ENCODE results near the gene HS3ST3A1. TPM values are rescaled to one million over a fixed set of nuclear protein-coding genes. Genes with fewer than 3 reads are reported as not detected.

Gene HS3ST3A1
- polyA plus RNA-seq, 3 donors from 2014 or later: 1.8 to 2.1 (median 1.8) TPM

DNA sequence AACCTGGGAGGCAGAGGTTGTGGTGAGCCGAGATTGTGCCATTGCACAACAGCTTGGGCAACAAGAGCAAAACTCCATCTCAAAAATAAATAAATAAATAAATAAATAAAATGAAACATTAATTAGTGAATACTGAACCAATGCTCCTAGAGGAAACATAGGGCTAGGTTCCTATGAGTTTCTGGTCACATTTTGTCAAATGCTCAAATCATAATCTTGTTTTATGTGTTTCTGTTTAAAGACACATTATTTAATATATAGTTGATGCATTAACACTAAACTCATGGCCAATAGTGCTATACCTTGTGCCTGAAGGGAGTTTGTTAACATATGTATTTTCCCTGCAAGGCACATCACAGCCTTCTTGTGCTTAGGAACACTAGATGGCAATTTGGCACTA lies 66.8 kb downstream of the HS3ST3A1 start:
- no peak for DNase-seq
- Mint-ChIP-seq H3K4me1 (no peaks in the 10 kb centered on the region), H3K27me3 (ENCODE audit: low read depth in 3 of 3) (peaks cover 2 to 7% (median 2%) of the 10 kb centered on the region in 3 donors), H3K9me3 (peaks cover 0 to 1% (median 0%) of the 10 kb centered on the region in 6 donors), H3K27ac (no peak overlapping the region), H3K4me3 (no peak overlapping the region), H3K36me3 (no peaks in the 10 kb centered on the region)

DNA sequence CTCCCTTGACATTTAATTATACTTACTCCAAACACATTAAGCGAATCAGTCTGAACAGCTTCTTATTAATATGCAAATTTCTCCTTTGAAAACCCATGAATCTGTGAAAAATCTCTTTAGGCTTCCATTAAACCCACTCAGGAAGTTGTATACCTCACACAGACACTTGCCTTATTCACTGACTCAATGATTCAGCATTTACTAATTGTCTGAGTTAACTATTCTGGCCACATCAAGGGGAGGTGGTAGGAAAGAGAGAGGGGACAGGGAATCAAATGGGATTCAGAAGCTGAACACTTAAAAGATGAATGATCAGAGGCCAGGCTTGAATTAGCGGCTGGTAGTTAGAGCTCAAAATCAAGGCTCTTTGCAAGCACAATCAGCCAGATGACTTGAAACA lies 70.0 kb downstream of the HS3ST3A1 start:
- Mint-ChIP-seq H3K36me3 (no peaks in the 10 kb centered on the region), H3K27ac (no peak overlapping the region), H3K4me3 (no peak overlapping the region), H3K27me3 (ENCODE audit: low read depth in 3 of 3) (peaks cover 2 to 3% (median 3%) of the 10 kb centered on the region in 3 donors), H3K4me1 (no peaks in the 10 kb centered on the region), H3K9me3 (peaks cover 0 to 1% (median 0%) of the 10 kb centered on the region in 6 donors)
- DNase-seq: no peak

DNA sequence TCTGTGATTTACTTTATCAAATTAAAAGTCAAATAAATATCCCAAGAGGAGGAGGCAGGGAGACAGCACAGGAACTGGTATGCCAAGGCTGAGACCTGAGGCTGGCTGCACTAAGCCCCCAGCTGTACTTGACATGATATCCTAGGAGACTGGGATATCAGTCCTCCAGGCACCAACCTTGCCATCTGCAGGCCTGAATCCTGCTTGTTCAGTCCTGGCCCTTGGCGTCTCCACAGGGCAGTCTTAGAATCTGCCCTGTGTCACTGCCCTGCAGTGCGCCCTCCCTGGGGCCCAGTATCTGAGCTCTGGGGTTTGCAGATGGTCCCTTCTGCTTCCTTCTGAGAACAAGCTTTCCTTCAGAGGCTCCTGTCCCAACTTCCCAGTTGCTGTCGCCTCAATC lies 75.9 kb downstream of the HS3ST3A1 start:
- Mint-ChIP-seq H3K9me3 (no peaks in the 10 kb centered on the region), H3K27me3 (ENCODE audit: low read depth in 3 of 3) (peaks cover 0 to 6% (median 2%) of the 10 kb centered on the region in 3 donors), H3K4me3 (no peak overlapping the region), H3K4me1 (no peaks in the 10 kb centered on the region), H3K27ac (no peak overlapping the region), H3K36me3 (no peaks in the 10 kb centered on the region)
- DNase-seq: no peak

DNA sequence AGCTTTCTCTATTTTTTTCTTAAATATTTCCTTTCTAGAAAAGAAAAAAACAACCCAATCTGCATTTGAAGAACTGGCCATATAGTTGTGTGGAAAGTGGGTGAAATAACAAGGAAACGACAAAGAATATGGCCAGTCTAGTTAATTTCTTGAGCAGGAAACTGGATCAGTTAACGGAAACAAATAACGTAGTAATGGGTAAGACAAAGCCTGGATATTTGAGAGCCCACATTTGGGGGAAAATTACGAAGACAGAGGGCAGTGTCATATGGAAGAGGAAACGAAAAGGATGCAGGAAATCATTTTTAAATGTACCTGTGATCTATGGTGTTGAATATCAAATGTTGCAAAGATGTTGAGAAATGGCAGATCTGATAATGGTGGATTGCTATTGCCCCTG lies 78.6 kb downstream of the HS3ST3A1 start:
- Mint-ChIP-seq H3K36me3 (no peaks in the 10 kb centered on the region), H3K4me3 (no peak overlapping the region), H3K9me3 (no peaks in the 10 kb centered on the region), H3K27me3 (ENCODE audit: low read depth in 3 of 3) (peaks cover 0 to 8% (median 0%) of the 10 kb centered on the region in 3 donors), H3K27ac (no peak overlapping the region), H3K4me1 (no peaks in the 10 kb centered on the region)
- no peak for DNase-seq

DNA sequence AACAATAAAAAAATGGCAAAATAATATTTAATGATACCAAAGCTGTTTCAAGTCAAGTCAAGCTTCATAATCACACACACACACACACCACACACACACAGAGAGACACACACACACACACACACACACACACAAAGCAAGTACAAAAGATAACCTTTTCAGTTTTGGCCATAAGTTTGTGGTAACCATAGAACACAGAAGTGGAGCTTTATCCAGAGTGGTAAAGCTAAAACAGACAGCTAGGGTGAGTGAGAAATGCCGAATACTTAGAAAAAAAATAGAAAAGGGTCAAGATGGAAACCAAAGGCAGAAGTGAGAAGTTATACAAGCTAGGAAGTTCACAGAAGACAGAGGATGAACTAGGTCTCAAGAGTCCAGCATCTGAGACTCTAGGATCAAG lies 79.0 kb downstream of the HS3ST3A1 start:
- peaks cover 0 to 5% (median 0%) of the 10 kb centered on the region in 3 donors for H3K27me3 Mint-ChIP-seq (ENCODE audit: low read depth in 3 of 3)
- no peaks in the 10 kb centered on the region for H3K4me1 Mint-ChIP-seq
- H3K36me3 Mint-ChIP-seq: no peaks in the 10 kb centered on the region
- no peak overlapping the region for H3K4me3 Mint-ChIP-seq
- no peaks in the 10 kb centered on the region for H3K9me3 Mint-ChIP-seq
- DNase-seq: no peak
- no peak overlapping the region for H3K27ac Mint-ChIP-seq

DNA sequence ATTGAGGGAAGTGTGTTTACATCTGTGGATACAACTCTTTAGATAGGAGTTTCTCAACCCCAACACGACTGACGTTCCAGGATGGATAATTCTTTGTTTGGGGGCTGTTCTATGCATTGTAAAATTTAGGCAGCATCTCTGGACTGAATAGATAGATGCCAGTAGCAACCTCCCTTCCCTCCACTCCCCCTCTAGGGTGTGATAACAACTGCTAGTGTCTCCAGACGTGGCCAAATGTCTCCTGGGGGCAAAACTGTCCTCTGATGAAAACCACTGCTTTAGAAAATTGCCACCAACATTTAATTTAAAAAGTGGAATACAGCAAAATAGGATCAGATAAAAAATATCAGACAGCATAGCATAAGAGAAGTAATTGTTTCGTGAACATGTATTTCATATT lies 79.9 kb downstream of the HS3ST3A1 start:
- no peaks in the 10 kb centered on the region for H3K36me3 Mint-ChIP-seq
- H3K27me3 Mint-ChIP-seq (ENCODE audit: low read depth in 3 of 3): peaks cover 0 to 5% (median 0%) of the 10 kb centered on the region in 3 donors
- H3K4me3 Mint-ChIP-seq: no peak overlapping the region
- H3K27ac Mint-ChIP-seq: no peak overlapping the region
- H3K9me3 Mint-ChIP-seq: no peaks in the 10 kb centered on the region
- no peak for DNase-seq
- H3K4me1 Mint-ChIP-seq: no peaks in the 10 kb centered on the region

DNA sequence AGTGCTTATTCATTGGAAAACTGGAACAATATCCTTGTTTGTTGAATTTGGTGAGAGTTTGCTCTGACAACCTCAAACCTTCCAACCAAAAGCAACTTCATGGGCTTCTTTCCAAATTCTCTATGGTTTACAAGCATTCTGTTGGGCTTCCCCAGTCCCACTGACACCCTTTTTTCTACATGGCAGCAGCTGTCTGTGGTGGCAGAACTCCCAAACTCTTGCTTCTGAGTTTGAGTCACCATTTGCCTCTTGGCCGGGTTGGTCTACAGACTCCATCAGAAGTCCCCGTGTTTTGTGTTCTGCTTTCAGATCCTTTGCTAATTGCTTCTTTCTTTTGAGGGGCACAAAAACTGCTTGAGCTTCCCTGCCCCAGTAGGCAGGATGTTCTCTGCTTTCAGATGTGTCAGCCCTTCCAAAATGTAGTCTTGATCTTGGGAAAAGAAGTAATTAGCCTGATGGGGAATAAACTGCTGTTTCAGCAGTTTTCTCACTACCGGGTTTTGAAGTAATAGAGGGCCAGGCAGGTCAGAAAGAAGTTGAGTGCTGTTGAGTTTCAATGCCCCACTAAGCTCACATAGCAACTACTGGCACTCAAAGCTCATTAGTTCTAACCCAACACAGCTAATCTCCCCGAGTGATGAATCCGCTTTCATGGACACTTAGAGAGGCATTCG lies 80.7 kb downstream of the HS3ST3A1 start:
- Mint-ChIP-seq H3K4me3 (no peak overlapping the region), H3K4me1 (no peaks in the 10 kb centered on the region), H3K9me3 (no peaks in the 10 kb centered on the region), H3K27ac (no peak overlapping the region), H3K27me3 (ENCODE audit: low read depth in 3 of 3) (peaks cover 0 to 5% (median 0%) of the 10 kb centered on the region in 3 donors), H3K36me3 (no peaks in the 10 kb centered on the region)
- no peak for DNase-seq

DNA sequence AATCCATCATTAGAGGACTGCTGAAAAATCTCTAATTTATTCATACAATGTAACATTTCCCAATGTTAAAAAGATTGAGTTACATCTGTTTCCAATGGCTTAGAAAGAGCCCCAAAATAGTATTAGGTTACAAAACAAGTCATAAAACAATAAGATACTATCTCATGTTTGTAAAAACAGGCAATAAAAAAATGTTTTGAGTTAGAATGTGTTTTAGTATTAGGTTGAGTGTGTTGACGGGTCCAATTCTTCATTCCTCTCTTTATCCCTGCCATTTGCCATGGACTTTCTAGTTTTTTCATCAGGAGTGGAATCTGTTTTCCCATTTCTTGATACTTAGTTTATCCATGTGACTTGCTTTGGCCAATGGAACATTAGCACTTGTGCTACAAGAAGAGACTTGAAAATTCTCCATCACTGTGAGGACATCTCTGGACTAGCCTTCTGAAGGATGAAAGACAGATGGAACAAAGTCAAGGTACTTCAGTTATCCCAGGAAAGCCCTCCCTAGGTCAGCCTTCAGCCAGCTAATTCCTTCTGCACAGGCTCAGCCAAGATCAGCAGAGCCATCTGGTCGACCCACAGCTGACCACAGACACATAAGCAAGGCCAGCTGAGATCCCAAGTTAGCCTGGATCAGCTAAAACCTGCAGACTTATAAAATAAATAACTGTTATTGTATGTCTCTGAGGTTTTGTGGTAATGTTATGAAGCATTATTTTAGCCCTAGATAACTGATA lies 83.3 kb downstream of the HS3ST3A1 start:
- no peak for DNase-seq
- no peak overlapping the region for H3K4me3 Mint-ChIP-seq
- H3K4me1 Mint-ChIP-seq: no peaks in the 10 kb centered on the region
- H3K27ac Mint-ChIP-seq: no peak overlapping the region
- H3K9me3 Mint-ChIP-seq: no peaks in the 10 kb centered on the region
- no peaks in the 10 kb centered on the region for H3K36me3 Mint-ChIP-seq
- peaks cover 0 to 5% (median 3%) of the 10 kb centered on the region in 3 donors for H3K27me3 Mint-ChIP-seq (ENCODE audit: low read depth in 3 of 3)

DNA sequence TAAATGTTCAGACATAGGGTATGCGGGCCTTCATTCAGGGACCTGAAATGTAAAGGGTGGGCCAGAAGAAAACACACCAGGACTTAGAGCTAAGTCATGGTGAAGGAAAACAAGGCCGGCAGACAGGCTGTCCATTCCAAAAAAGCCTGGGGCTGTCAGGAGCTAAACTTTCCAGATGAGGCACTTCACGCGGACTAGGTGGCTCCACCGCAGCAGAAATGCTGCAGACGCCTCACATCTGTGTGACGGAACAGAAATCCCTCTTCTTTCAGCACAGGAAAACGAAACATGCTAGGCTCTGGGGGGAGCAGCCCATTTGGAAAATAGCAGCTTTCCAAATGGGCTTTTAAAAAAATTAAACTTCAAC lies 88.7 kb downstream of the HS3ST3A1 start:
- no peak for DNase-seq
- Mint-ChIP-seq H3K4me1 (peaks cover 2 to 7% of the 10 kb centered on the region in 2 donors), H3K27me3 (ENCODE audit: low read depth in 3 of 3) (peaks cover 2 to 6% (median 5%) of the 10 kb centered on the region in 3 donors), H3K36me3 (no peaks in the 10 kb centered on the region), H3K27ac (no peak overlapping the region), H3K9me3 (no peaks in the 10 kb centered on the region), H3K4me3 (no peak overlapping the region)

DNA sequence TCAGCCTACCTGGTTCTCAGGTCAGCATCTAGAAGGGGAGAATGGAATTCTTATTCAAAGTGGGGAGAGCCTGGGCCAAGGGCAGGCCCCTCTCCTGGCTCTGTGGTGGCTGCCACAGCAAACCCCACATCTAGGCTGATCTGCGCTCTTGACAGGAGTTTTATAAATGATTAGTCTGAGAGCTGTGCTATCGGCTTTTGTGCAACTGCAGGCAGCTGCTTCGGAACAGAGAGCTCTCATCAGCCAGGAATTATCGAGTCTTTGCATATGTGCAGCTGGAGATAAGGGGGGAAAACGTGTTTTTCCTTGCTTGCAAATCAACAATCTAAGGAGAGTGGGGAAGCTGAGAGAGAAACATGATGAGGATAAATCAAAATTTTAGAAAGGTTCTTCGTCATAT lies 91.7 kb downstream of the HS3ST3A1 start:
- peaks cover 2 to 7% of the 10 kb centered on the region in 2 donors for H3K4me1 Mint-ChIP-seq
- H3K27me3 Mint-ChIP-seq (ENCODE audit: low read depth in 3 of 3): peaks cover 2 to 6% (median 5%) of the 10 kb centered on the region in 3 donors
- no peak for DNase-seq
- H3K9me3 Mint-ChIP-seq: peaks cover 0 to 2% (median 0%) of the 10 kb centered on the region in 6 donors
- H3K27ac Mint-ChIP-seq: no peak overlapping the region
- H3K36me3 Mint-ChIP-seq: no peaks in the 10 kb centered on the region
- no peak overlapping the region for H3K4me3 Mint-ChIP-seq

DNA sequence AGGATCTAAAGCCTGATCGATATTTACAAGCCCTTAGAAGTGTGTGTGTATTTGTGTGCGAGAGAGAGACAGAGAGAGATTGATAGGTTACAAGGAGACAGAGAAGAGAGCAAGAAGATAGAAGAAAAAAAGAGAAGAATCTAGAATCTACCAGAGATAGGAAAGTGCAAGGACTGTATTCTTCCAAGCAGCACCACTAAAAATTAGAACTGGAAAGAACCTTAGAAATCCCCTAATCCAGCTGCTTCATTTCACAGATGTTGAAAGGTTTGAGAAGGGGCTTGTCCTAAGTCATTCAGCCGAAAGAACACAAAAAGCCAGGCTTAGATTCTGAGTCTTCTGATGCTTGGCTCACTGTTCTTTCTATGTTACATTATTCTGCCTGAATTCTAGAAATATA lies 92.2 kb downstream of the HS3ST3A1 start:
- H3K27ac Mint-ChIP-seq: no peak overlapping the region
- H3K27me3 Mint-ChIP-seq (ENCODE audit: low read depth in 3 of 3): peaks cover 2 to 8% (median 5%) of the 10 kb centered on the region in 3 donors
- no peak for DNase-seq
- H3K4me3 Mint-ChIP-seq: no peak overlapping the region
- no peaks in the 10 kb centered on the region for H3K36me3 Mint-ChIP-seq
- H3K9me3 Mint-ChIP-seq: peaks cover 0 to 2% (median 0%) of the 10 kb centered on the region in 6 donors
- H3K4me1 Mint-ChIP-seq: peaks cover 2 to 7% of the 10 kb centered on the region in 2 donors

DNA sequence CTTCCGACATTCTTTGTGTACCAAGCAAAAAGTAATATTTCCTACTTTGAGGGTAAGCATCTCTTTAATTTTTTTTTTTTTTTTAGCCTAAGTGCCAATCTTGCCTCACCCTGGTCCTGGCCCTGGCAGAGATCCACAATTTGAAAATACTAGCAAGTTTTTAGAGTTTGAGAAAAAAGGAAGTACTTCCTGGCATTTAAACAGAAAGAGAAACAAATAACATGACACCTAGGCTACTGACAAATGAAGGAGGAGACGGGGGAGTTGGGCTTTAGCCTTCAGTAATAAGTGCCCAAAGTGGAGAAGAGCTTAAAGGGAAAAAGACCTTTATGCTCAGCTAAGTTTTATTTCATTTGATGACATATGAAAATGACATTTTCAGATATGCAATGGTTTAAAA lies 92.8 kb downstream of the HS3ST3A1 start:
- peak overlapping the region in 2 of 5 donors; percentile 5 to 15 for H3K4me3 Mint-ChIP-seq
- DNase-seq: no peak
- peaks cover 0 to 2% (median 0%) of the 10 kb centered on the region in 6 donors for H3K9me3 Mint-ChIP-seq
- peaks cover 2 to 8% (median 5%) of the 10 kb centered on the region in 3 donors for H3K27me3 Mint-ChIP-seq (ENCODE audit: low read depth in 3 of 3)
- H3K27ac Mint-ChIP-seq: no peak overlapping the region
- H3K36me3 Mint-ChIP-seq: no peaks in the 10 kb centered on the region
- peaks cover 2 to 7% of the 10 kb centered on the region in 2 donors for H3K4me1 Mint-ChIP-seq

DNA sequence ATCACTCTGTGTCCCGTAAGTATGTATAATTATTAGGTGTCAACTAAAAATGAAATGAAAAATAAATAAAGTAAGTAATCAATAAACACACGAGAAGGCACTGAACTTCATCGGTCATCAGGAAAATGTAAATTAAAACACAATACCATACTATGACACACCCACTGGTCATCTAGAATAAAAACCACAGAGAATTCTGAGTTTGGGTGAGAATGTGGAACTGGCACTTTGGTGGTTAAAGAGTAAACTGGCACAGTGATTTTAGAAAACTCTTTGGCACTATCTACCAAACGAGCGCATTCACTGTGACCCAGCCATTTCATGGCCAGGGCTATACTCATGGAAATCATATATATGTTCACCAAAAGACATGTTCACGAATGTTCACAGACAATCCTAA lies 98.2 kb downstream of the HS3ST3A1 start:
- no peaks in the 10 kb centered on the region for H3K4me1 Mint-ChIP-seq
- peaks cover under 1 to 5% (median 4%) of the 10 kb centered on the region in 3 donors for H3K27me3 Mint-ChIP-seq (ENCODE audit: low read depth in 3 of 3)
- H3K27ac Mint-ChIP-seq: no peak overlapping the region
- no peak for DNase-seq
- H3K36me3 Mint-ChIP-seq: no peaks in the 10 kb centered on the region
- no peak overlapping the region for H3K4me3 Mint-ChIP-seq
- H3K9me3 Mint-ChIP-seq: peaks cover 0 to 5% (median 0%) of the 10 kb centered on the region in 6 donors

DNA sequence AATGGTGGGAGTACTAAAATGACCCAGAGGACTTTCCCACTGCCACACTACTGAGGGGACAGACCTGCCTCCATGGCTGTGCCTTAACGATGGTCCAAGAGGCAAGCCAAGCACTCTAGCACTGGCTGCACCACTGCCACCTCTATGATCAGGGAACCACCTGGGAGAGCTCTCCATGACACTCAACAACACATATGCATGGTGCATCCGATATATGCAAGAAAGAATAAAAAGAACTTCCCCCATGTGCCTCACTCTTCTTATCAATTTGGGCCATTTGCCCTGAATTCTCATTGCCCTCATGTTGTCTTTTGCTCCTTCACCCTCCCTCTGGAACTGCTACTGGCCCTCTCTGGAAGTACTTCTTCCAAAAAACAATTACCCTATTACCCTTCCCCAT lies 99.5 kb downstream of the HS3ST3A1 start:
- no peak for DNase-seq
- Mint-ChIP-seq H3K36me3 (no peaks in the 10 kb centered on the region), H3K27me3 (ENCODE audit: low read depth in 3 of 3) (peaks cover 2 to 4% (median 3%) of the 10 kb centered on the region in 3 donors), H3K4me3 (no peak overlapping the region), H3K4me1 (no peaks in the 10 kb centered on the region), H3K27ac (no peak overlapping the region), H3K9me3 (peaks cover 0 to 7% (median 0%) of the 10 kb centered on the region in 6 donors)

Measured in immature natural killer cell (primary cell).